Mucosa of gallbladder (tissue), 1 donor: ENCODE data around the gene MYOC. TPM values are rescaled to one million over a fixed set of nuclear protein-coding genes. Genes with fewer than 3 reads are reported as not detected.
A peak's percentile ranks its signal among the peaks of the same experiment; 100 is the strongest.
"Not testable (repeated sequence)": the region's sequence is repeated elsewhere in the genome, so short reads cannot be mapped to it uniquely, and the experiment has no call there.

ENCODE experiments used
- DNase-seq: peaks from one replicate; pipeline ENCODE4 v3.0.0-alpha.2; 2020; ENCODE audit warnings: low spot score
- total RNA-seq: library from RNA; stranded (reverse); gene quantifications from one replicate; pipeline ENCODE4 v1.2.1, GENCODE V29; 2021
- donor health status: DM: no; HTN: no; CAD: no.

Gene MYOC
- total RNA-seq = 2.4 TPM

DNA sequence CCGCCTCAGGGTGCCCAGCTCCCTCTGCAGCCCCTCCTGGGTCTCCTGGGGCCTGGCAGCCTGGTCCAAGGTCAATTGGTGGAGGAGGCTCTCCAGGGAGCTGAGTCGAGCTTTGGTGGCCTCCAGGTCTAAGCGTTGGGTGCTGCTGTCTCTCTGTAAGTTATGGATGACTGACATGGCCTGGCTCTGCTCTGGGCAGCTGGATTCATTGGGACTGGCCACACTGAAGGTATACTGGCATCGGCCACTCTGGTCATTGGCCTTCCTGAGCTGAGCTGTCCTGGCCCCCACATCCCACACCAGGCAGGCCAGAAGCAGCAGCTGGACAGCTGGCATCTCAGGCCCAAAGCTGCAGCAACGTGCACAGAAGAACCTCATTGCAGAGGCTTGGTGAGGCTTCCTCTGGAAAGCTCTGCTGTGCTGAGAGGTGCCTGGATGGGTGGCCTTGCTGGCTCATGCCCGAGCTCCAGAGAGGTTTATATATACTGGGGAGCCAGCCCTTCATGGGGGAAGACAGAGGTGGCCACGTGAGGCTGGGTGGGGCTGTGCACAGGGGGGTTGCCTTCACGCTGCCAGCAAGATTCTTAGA, at the start of gene MYOC:
Gene MYOC, minus strand, starts transcription at position 455 of the 589 bp plus-strand sequence. Its CDS starts 77 bp downstream, at position 378.
- DNase-seq = no peak

DNA sequence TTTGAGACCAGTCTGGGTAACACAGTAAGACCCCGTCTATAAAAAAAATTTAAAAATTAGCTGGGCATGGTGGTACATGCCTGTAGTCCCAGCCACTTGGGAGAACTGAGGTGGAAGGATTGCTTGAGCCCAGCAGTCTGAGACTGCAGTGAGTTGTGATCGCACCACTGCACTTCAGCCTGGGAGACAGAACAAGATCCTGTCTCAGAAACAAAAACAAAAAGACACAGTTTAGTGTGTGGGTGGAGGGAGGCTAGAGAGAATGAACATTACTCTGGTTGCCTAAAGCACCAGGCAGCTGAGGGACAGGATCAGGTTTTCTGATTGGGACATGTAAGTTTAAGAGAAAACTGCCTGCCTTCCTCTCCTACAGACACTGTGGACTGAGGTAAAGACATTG, 47.0 kb upstream of the MYOC start:
- DNase-seq = no peak

GRCh38 chr1:171695772-171696171, 43.3 kb upstream of the MYOC start:
- DNase-seq = not testable (repeated sequence)

DNA sequence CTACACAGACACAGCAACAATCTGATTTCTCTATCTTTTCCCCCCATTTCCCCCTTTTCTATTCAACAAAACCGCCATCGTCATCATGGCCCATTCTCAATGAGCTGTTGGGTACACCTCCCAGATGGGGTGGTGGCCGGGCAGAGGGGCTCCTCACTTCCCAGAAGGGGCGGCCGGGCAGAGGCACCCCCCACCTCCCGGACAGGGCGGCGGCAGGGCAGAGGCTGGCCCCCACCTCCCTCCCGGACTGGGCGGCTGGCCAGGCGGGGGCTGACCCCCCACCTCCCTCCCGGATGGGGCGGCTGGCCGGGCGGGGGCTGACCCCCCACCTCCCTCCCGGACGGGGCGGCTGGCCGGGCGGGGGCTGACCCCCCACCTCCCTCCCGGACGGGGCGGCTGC, 41.1 kb upstream of the MYOC start:
- not testable (repeated sequence) for DNase-seq

DNA sequence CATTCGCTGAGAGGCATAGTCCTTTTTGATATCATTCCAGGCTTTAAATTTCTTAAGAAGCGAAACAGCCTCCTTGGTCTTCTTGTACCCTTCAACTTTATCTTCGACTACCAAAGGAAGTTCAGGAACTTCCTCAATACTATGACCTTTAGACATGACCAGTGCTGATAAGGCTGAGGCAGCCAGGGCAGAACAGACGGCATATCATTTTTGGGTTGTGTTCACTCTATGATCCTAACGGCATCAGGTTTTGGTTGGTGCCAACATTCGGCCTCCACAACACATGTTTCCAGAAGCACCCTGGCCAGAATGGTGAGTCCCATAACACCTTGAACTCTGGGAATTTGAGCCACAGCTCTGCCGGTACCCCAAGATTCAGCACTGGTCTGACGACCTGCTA, 31.4 kb upstream of the MYOC start:
- DNase-seq = no peak

DNA sequence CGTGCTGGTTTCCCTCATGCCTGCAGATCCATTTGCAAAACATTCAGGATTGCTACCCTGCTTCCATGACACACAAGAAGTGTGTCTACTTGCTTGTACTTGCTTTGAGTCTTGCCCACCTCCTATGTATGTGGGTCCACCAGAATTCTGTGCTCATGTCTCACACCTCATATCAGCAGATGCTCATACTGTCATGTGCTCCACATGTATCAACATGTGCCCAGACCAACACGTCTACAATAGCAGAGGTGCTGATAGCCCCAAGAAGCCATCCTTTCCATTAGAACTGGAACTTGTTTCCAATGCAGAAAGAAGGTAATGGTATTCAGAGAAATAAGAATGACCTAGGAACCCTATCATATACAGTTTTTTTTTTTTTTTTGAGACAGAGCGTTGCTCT, 27.9 kb upstream of the MYOC start:
- DNase-seq = no peak

DNA sequence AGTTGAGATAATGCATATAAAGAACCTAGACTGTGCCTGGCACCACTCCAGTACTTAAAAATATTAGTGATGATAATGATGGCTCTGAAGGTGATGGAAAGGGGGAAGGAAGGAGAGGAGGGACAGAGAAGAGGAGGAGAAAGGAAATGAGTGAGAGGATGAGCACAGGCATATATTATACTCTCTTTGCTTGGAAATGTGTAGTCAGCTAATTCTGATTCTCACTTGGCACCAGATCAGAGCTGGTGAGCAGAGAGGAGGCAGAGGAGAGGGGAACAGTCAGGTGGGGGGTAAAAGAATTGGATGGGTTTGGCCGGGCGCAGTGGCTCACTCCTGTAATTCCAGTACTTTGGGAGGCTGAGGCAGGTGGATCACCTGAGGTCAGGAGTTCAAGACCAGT, 24.3 kb upstream of the MYOC start:
- no peak for DNase-seq

DNA sequence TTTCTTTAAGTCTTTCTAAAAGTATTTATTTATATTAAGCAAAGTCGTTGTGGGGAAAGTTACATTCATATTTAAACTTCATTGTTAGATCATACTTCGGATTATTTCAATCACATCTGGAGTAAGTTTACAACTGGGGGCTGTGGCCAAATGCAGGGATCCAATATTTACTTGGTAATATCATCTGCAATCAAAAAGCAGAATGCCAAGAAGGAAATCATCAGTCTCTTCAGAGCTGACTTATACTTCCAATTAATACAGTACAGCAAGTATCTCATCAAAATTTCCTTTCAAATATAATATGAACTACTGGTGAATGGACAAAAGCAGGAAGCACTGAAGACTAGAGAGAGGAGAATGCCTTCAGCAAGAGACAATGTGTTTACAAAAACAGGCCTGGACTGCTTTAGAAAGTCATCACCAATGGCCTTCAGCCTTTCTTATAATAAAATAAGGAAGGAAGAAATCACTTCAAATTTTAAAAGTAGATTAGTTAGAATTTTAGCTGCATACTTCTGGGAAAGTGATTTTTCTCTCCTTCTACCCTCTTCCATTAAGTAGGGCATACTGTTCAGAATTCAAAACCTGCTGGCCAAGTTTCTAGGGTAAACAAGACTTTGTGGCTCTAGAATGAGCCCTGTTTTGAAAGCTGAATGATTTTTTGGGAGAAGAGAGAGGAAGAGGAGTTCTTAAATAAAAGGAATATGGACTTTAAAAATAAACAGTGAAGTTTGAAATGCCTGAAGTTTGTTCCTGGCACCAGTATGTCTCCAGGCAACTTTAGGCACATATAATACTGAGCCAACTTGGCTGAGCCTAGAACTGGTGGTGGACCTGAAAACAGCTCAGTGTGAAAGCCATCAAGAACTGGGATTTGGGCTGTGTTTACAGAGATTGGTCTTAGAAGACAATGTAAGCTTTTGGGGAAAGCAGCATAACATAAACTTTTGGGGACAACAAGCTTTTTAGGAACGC, 22.2 kb upstream of the MYOC start:
- DNase-seq = no peak

DNA sequence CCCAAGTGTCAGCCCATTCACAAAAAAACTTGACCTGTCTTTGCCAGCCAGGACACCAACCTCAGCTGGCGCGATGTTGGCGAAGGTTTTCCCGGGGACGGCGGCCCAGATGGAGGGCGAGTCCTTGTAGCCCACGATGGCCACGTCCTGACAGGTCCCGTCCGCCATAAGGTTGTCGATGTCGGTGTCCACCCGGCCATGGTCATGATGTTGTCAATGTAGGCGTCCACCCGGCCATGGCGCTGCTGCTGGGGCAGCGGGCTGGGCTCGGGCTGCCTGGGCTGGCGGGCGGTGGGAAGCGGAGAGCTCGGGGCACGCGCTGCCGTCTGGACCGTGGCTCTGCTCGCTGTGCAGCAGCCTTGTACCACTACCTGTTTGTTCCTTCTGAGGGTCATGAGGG, 18.3 kb upstream of the MYOC start:
- no peak for DNase-seq

- DNase-seq = no peak
Observed at GRCh38 chr1:171668372-171668771, 15.9 kb upstream of the MYOC start.

DNA sequence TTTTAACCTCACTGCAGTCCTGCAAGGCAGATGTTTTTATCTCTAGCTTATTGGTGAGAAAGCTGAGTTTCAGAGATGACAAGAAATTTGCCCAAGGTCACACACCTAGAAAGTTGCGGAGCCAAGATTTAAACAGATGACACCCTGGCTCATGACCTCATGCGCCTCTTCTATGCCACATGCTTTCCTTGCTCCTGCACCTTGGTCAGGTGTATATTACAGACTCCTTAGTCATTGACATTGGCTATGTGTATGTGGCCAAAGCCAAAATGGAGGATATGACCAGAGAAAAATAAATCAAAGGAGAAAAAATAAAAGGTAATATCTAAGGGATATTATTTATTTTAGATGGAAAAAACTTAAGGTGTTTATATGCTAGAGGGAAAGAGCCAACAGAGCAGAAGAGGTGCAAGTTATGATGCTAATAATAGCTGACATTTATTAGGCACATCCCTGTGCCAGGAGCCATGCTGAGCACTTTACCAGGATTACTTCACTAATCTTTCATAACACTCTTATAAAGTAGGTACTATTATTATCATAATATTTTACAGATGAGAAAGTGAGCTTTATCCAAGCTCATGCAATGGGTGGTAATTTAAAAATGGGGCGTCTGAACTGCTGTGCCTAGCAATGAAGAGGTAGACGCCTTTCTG, 13.8 kb upstream of the MYOC start:
- DNase-seq = no peak

GRCh38 chr1:171664976-171665375, 12.5 kb upstream of the MYOC start:
- DNase-seq = no peak

DNA sequence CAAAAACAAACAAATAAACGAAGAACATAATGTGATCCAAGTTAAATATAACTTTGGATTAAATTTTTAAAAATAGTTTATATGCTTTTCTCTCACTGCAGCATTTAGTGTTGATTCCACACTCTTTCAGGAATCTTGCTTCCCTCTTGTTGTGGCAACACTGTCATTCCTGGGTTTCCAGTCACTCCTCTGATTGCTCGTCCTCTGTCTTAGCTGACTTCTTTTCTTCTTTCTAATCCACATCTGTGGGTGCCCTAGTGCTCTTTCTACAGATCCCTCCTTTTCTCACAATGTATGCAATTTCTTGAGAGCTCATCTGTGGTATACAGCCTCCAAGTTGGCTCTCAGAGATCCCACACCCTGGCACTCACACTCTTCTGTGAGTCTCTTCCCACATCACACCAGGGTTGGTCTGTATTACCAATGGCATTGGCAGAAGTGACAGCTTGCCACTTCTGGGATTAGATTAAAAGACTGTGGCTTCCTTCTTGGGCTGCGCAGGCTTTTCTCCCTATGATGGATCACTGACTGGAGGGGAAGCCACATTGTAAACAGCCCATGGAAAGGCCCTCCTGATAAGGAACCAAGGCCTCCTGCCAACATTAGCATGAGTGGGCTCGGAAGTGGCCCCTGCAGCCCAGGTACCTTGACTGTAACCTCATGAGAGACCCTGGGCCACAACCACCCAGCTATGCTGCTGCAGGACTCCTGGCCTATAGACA, 11.5 kb upstream of the MYOC start:
- DNase-seq = no peak

GRCh38 chr1:171663036-171663853, 10.8 kb upstream of the MYOC start:
- no peak for DNase-seq

GRCh38 chr1:171661076-171661650, 8.7 kb upstream of the MYOC start:
- DNase-seq = no peak

GRCh38 chr1:171656206-171656605, 3.7 kb upstream of the MYOC start:
- DNase-seq = not testable (repeated sequence)

- no peak for DNase-seq
Observed at GRCh38 chr1:171655746-171656116, 3.2 kb upstream of the MYOC start.

- peak; percentile 67 for DNase-seq
Observed at GRCh38 chr1:171654942-171655745, 2.7 kb upstream of the MYOC start.

DNA sequence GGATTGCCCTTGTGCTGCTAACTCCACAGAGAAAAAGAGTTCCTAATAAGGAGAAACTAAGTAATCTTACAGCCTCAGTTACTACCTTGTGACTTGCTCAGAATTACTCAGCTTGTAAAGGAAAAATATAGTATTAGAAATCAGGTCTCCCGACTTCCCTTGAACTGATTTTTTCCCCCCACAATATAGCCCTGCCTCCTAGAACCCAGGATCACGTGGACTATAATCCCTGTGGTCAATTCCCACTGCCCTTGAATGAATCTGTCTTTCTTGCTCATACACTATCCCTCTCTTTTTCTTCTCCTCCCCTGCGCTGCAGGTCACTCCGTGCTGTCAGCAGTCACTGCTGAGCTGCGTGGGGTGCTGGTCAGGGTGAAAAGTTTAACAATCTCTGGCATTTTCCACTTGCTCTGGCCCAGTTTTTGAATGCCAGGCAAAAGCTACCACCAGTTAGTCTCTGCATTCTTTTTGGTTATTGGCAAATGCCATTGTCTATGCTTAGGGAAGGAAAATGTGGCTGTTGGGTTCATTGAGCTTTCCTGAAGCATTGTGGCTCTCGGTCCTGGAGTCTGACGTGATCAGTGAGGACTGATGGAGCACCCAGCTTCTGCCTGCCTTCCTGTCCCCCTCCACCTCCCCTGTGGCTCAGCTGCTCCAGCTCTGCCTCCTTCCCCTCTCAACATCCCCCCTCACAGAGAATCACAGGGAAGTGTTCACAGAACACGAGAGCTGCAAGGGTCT, 1.9 kb upstream of the MYOC start:
- DNase-seq = peak; percentile 11
